ENCODE measurements around the gene ZFYVE27. TPM values are rescaled to one million over a fixed set of nuclear protein-coding genes. Genes with fewer than 3 reads are reported as not detected.

ZFYVE27 gene
- total RNA-seq, 3 donors from 2014 or later, result 26.9 to 37.6 (median 29.2) TPM

- Histone ChIP-seq H3K27me3 (no peaks in the 10 kb centered on the region), H3K4me1 (peaks cover 0 to 3% of the 10 kb centered on the region in 2 donors), H3K27ac (peak overlapping the region in 1 of 2 donors; percentile 19), H3K9me3 (no peaks in the 10 kb centered on the region), H3K4me3 (no peak overlapping the region), H3K36me3 (no peaks in the 10 kb centered on the region)
- intact Hi-C loops (cut with DNase I; ENCODE audit: low total_unique reads), result no loop called here
- no peak for TF ChIP-seq POLR2AphosphoS5 (IDR thresholded peaks at IDR 0.05)
- no peak for TF ChIP-seq POLR2A (IDR thresholded peaks at IDR 0.05)
- TF ChIP-seq, protein P1, sequence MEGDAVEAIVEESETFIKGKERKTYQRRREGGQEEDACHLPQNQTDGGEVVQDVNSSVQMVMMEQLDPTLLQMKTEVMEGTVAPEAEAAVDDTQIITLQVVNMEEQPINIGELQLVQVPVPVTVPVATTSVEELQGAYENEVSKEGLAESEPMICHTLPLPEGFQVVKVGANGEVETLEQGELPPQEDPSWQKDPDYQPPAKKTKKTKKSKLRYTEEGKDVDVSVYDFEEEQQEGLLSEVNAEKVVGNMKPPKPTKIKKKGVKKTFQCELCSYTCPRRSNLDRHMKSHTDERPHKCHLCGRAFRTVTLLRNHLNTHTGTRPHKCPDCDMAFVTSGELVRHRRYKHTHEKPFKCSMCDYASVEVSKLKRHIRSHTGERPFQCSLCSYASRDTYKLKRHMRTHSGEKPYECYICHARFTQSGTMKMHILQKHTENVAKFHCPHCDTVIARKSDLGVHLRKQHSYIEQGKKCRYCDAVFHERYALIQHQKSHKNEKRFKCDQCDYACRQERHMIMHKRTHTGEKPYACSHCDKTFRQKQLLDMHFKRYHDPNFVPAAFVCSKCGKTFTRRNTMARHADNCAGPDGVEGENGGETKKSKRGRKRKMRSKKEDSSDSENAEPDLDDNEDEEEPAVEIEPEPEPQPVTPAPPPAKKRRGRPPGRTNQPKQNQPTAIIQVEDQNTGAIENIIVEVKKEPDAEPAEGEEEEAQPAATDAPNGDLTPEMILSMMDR (IDR thresholded peaks at IDR 0.05), result no peak
- no peak for DNase-seq (ENCODE audit: low spot score in 2 of 2)
Observed at GRCh38 chr10:97724341-97724941, 12.5 kb upstream of the ZFYVE27 start.

DNA sequence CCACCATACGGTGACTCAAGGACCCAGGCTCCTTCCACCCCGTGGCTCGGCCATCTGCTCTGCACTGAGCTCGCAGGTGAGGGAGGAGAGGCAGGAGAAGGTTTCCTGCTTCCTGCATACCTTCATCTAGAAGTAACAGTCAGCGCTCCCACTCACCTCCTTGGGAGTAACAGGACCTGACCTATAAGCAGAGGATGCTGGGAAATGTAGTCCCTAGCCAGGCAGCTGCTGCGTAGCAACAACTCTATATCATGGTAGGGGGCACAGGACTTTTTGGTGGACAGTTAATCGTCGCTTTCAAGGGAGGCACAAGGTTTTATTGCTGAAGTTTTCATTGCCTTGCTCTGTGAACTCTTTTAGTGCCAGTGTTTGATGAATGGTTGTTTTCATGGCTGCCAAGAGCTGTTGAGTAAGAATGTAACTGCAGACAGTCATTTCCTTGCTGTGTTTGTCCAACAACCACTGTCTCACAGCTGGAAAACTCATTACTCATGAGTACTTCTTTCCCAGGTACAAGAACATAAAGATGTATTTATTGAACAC is 10.2 kb upstream of the ZFYVE27 start:
- Histone ChIP-seq H3K36me3 (no peaks in the 10 kb centered on the region), H3K27me3 (no peaks in the 10 kb centered on the region), H3K4me3 (peak overlapping the region in 1 of 3 donors; percentile 21), H3K27ac (peak overlapping the region; percentile 58 to 61), H3K9me3 (no peaks in the 10 kb centered on the region), H3K4me1 (no peaks in the 10 kb centered on the region)
- DNase-seq (ENCODE audit: low spot score in 2 of 2), result no peak
- intact Hi-C loops (cut with DNase I; ENCODE audit: low total_unique reads), result no loop called here
- TF ChIP-seq POLR2AphosphoS5 (IDR thresholded peaks at IDR 0.05), result no peak
- TF ChIP-seq POLR2A (IDR thresholded peaks at IDR 0.05), result no peak
- TF ChIP-seq, protein P1 (IDR thresholded peaks at IDR 0.05), result no peak

- TF ChIP-seq POLR2AphosphoS5 (IDR thresholded peaks at IDR 0.05) (no peak), POLR2A (IDR thresholded peaks at IDR 0.05) (no peak)
- TF ChIP-seq, protein P1 (IDR thresholded peaks at IDR 0.05), result no peak
- no peak for DNase-seq (ENCODE audit: low spot score in 2 of 2)
Observed at GRCh38 chr10:97729014-97729413, 7.9 kb upstream of the ZFYVE27 start.

GRCh38 chr10:97731346-97732051 is 5.4 kb upstream of the ZFYVE27 start:
- no peaks in the 10 kb centered on the region for H3K4me1 ChIP-seq
- intact Hi-C loops (cut with DNase I; ENCODE audit: low total_unique reads), result no loop called here
- no peak overlapping the region for H3K4me3 ChIP-seq
- TF ChIP-seq, protein P1 (IDR thresholded peaks at IDR 0.05), result peak; percentile 57 to 92 (median 88)
- TF ChIP-seq POLR2A (IDR thresholded peaks at IDR 0.05) (no peak), POLR2AphosphoS5 (IDR thresholded peaks at IDR 0.05) (peak in 1 of 3 donors; percentile 39)
- no peaks in the 10 kb centered on the region for H3K36me3 ChIP-seq
- H3K27me3 ChIP-seq, result no peaks in the 10 kb centered on the region
- DNase-seq (ENCODE audit: low spot score in 2 of 2), result peak; percentile 62 to 64
- no peaks in the 10 kb centered on the region for H3K9me3 ChIP-seq
- H3K27ac ChIP-seq, result no peak overlapping the region

More at GRCh38 chr10:97729014-97729413, 7.9 kb upstream of the ZFYVE27 start:
- Histone ChIP-seq H3K27ac (no peak overlapping the region), H3K4me1 (no peaks in the 10 kb centered on the region), H3K9me3 (no peaks in the 10 kb centered on the region), H3K4me3 (no peak overlapping the region), H3K36me3 (no peaks in the 10 kb centered on the region), H3K27me3 (no peaks in the 10 kb centered on the region)
- intact Hi-C loops (cut with DNase I; ENCODE audit: low total_unique reads), result no loop called here

DNA sequence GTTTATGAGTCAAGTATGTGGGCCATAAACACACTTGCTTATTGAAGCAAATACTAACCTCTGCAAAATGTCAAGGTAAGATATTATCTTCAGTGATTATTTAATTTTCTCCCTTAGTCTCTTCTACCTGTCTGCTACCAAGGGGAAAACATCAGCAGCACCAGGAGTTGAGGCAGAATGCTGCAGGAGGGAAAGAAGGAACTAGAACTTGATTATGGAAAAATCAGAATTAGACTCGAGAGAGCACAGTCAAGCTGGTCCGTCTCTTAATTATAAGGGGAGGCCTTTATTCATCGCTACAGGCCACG is 4.9 kb upstream of the ZFYVE27 start:
- Histone ChIP-seq H3K4me3 (no peak overlapping the region), H3K27ac (no peak overlapping the region), H3K9me3 (no peaks in the 10 kb centered on the region), H3K27me3 (no peaks in the 10 kb centered on the region), H3K4me1 (no peaks in the 10 kb centered on the region), H3K36me3 (no peaks in the 10 kb centered on the region)
- no peak for TF ChIP-seq POLR2A (IDR thresholded peaks at IDR 0.05)
- TF ChIP-seq, protein P1 (IDR thresholded peaks at IDR 0.05), result no peak
- no peak for TF ChIP-seq POLR2AphosphoS5 (IDR thresholded peaks at IDR 0.05)
- intact Hi-C loops (cut with DNase I; ENCODE audit: low total_unique reads), result no loop called here
- no peak for DNase-seq (ENCODE audit: low spot score in 2 of 2)
